HepG2 (cell line): ENCODE data around the gene SMIM14. TPM values are rescaled to one million over a fixed set of nuclear protein-coding genes. Genes with fewer than 3 reads are reported as not detected.

Source experiments
- ATAC-seq: fragments of 200-7000 bp; cut with Tn5 transposase; 3 replicates; pipeline ENCODE4 v1.9.1; 2020; ENCODE audit warnings: mild to moderate bottlenecking, moderate library complexity
- BruUV-seq: library from RNA; stranded (reverse); fragments of 400-500 nt; replicated peaks from 2 replicates; lab custom pipeline; 2021; lab: Mats Ljungman, UMichigan
- CTCF ChIA-PET: fragments of 300-600 bp; formaldehyde crosslinking; extraction: SDS; loops from one replicate; lab custom pipeline; 2021; ENCODE audit warnings: low total read pairs, inconsistent platforms, low intra/inter-chr PET ratio; lab: Yijun Ruan, JAX
- POLR2A ChIA-PET: fragments of 350-600 bp; sonication (Branson Sonifier 250); formaldehyde crosslinking; loops from one replicate; lab custom pipeline; 2020; ENCODE audit warnings: antibody characterized with exemption, inconsistent platforms; lab: Yijun Ruan, JAX
- DNase-seq: peaks from one replicate; pipeline ENCODE4 v3.0.0-alpha.2; 2015; ENCODE audit warnings: low spot score
- FAIRE-seq: peaks from 3 replicates; lab custom pipeline; 2011; peaks lifted over from hg19 to GRCh38; lab: Jason Lieb, UNC
- H2AFZ ChIP-seq: one replicate; pipeline ENCODE4 v1.6.1; 2011; ENCODE audit warnings: low read length, inconsistent platforms
- H3K27ac ChIP-seq: fragments of 300-600 bp; 3 replicates; pipeline ENCODE4 v1.8.0; 2011; ENCODE audit warnings: mixed run types, mild to moderate bottlenecking, mixed read lengths, low read length, inconsistent platforms; ENCODE audit not compliant: insufficient read depth; ENCODE audit errors: extremely low read length
- H3K27me3 ChIP-seq, 2 experiments: fragments of 200-600 bp in 1 of 2; 2 replicates in 1 of 2; 3 replicates in 1 of 2; pipeline versions ENCODE4 v1.6.0 to v1.8.0; 2011; ENCODE audit warnings: low read length in 2 of 2, mild to moderate bottlenecking in 2 of 2, moderate library complexity in 2 of 2, inconsistent platforms in 1 of 2; ENCODE audit not compliant: insufficient read depth in 2 of 2, control insufficient read depth in 1 of 2
- H3K36me3 ChIP-seq, 2 experiments: fragments of 200-600 bp in 1 of 2; replicated peaks in 1 of 2; 2 replicates in 1 of 2; 3 replicates in 1 of 2; pipeline versions ENCODE4 v1.5.1 to v1.8.0; 2011; ENCODE audit warnings: low read length in 2 of 2, inconsistent platforms in 1 of 2; ENCODE audit not compliant: insufficient read depth in 2 of 2, control insufficient read depth in 1 of 2
- H3K4me1 ChIP-seq: 2 replicates; pipeline ENCODE4 v1.5.1; 2012; ENCODE audit warnings: low read length, inconsistent platforms; ENCODE audit not compliant: insufficient read depth
- H3K4me2 ChIP-seq: 2 replicates; pipeline ENCODE4 v1.6.0; 2011; ENCODE audit warnings: low read depth, low read length, inconsistent platforms
- H3K4me3 ChIP-seq, 3 experiments: fragments of 200-600 bp in 1 of 3; sonication (generic), shearing (Covaris generic) in 1 of 3; replicated peaks in 1 of 3; 2 replicates each; pipeline ENCODE4 v1.5.1; 2011 to 2016; ENCODE audit warnings: low read length in 3 of 3, inconsistent platforms in 2 of 3, low read depth in 2 of 3, mild to moderate bottlenecking in 2 of 3, control low read depth in 1 of 3, mixed read lengths in 1 of 3; ENCODE audit not compliant: insufficient read depth in 1 of 3
- H3K79me2 ChIP-seq: one replicate; pipeline ENCODE4 v1.6.1; 2011; ENCODE audit warnings: low read length, inconsistent platforms; ENCODE audit not compliant: insufficient read depth
- H3K9ac ChIP-seq: 2 replicates; pipeline ENCODE4 v1.6.0; 2011; ENCODE audit warnings: mild to moderate bottlenecking, low read depth, low read length, inconsistent platforms; ENCODE audit not compliant: insufficient read depth
- H3K9me3 ChIP-seq: 2 replicates; pipeline ENCODE4 v1.5.1; 2012; ENCODE audit warnings: mild to moderate bottlenecking, low read length
- H4K20me1 ChIP-seq: 2 replicates; pipeline ENCODE4 v1.6.0; 2011; ENCODE audit warnings: inconsistent platforms, mild to moderate bottlenecking, low read length, moderate library complexity; ENCODE audit not compliant: insufficient read depth
- ARID5B ChIP-seq: IDR thresholded peaks from 2 replicates; pipeline ENCODE4 v1.4.0; 2020; ENCODE audit warnings: mild to moderate bottlenecking, missing genetic modification reagents
- ATF3 ChIP-seq: sonication (generic); formaldehyde crosslinking; IDR thresholded peaks from 2 replicates; pipeline ENCODE4 v1.4.0; 2020; ENCODE audit warnings: missing genetic modification reagents
- EP300 ChIP-seq, 3 experiments: sonication (generic) in 1 of 3; formaldehyde crosslinking in 1 of 3; IDR thresholded peaks; 2 replicates each; pipeline versions ENCODE4 v1.5.1 to v1.6.1; 2011 to 2020; ENCODE audit warnings: low read depth in 2 of 3, low read length in 2 of 3, borderline replicate concordance in 1 of 3, improper control_type of control experiment in 1 of 3, mild to moderate bottlenecking in 1 of 3, missing genetic modification reagents in 1 of 3, moderate library complexity in 1 of 3
- FOXA3 ChIP-seq: IDR thresholded peaks from 2 replicates; pipeline ENCODE4 v1.6.1; 2016; ENCODE audit warnings: missing genetic modification reagents, missing compliant biosample characterization
- RXRB ChIP-seq: IDR thresholded peaks from 2 replicates; pipeline ENCODE4 v1.6.1; 2016; ENCODE audit warnings: borderline replicate concordance, missing genetic modification reagents, missing compliant biosample characterization
- TBL1XR1 ChIP-seq: fragments of 150-350 bp; IDR thresholded peaks from 2 replicates; pipeline ENCODE4 v1.6.1; 2014; ENCODE audit warnings: borderline replicate concordance, low read length; ENCODE audit not compliant: partially characterized antibody
- ZNF234 ChIP-seq: sonication (generic); formaldehyde crosslinking; conservative IDR thresholded peaks from 2 replicates; pipeline ENCODE4 v1.5.1; 2020; ENCODE audit warnings: mild to moderate bottlenecking, missing genetic modification reagents
- ZNF552 ChIP-seq: sonication (generic); formaldehyde crosslinking; IDR thresholded peaks from 2 replicates; pipeline ENCODE4 v1.9.0; 2022; ENCODE audit warnings: missing genetic modification reagents, mild to moderate bottlenecking, borderline replicate concordance
- ZNF800 ChIP-seq: sonication (generic); formaldehyde crosslinking; IDR thresholded peaks from 2 replicates; pipeline ENCODE4 v1.4.0; 2020; ENCODE audit warnings: missing genetic modification reagents
- WGBS: methylation state at CpG from one replicate; pipeline ENCODE4 v1.1.6; 2017; ENCODE audit warnings: low lambda C conversion rate; 5-methylcytosine and 5-hydroxymethylcytosine counted together
- in situ Hi-C: cut with HindIII; loops from 2 replicates; pipeline ENCODE4 v1.10.0; 2017; ENCODE audit warnings: low pct_unique_long_range_greater_than_20kb; ENCODE audit not compliant: extremely low pct_ligation_motif_present
- intact Hi-C: fragments of 100-400 bp; cut with micrococcal nuclease; formaldehyde crosslinking; loops from one replicate; pipeline ENCODE4 v1.10.0; 2022; ENCODE audit not compliant: unreplicated experiment
- polyA plus RNA-seq, 8 experiments: library from polyadenylated mRNA; depleted of rRNA in 3 of 8; stranded (reverse) in 7 of 8; unstranded in 1 of 8; fragments of >200 nt; fragmentation: Illumina TruSeq in 4 of 8; extraction: Trizol in 4 of 8; gene quantifications; 2 replicates each; pipeline versions ENCODE4 v1.2.1 to v1.2.3, GENCODE V29; 2011 to 2016; ENCODE audit warnings: low read depth in 4 of 8, missing spikeins in 1 of 8, mixed read lengths in 1 of 8; ENCODE audit not compliant: insufficient read depth in 1 of 8
- total RNA-seq, 5 experiments: library from RNA; depleted of rRNA; stranded (reverse); fragments of >200 nt; fragmentation: Illumina TruSeq; extraction: Trizol; gene quantifications; 2 replicates each; pipeline ENCODE4 v1.2.3, GENCODE V29; 2016; ENCODE audit warnings: low read depth in 1 of 5

The SMIM14 gene
- total and polyA plus RNA-seq, 2 of the 13 experiments (the other 11 are each of a cell fraction or from before 2014, with no cell fraction given) = 16.3 to 28.1 TPM

GRCh38 chr4:39620551-39621313 is 17.9 kb downstream of the SMIM14 start:
- DNase-seq = no peak
- ChIA-PET CTCF (no interaction called here), POLR2A (interaction anchor here (1.0 to 1.3 kb wide), 2 partner anchors 11 to 18 kb away, joined by 3 to 4 read pairs; partner anchors contain the start of gene SMIM14)
- H3K4me2 ChIP-seq = no peak overlapping the region
- no peak overlapping the region for H3K4me3 ChIP-seq
- BruUV-seq = TSS peak; percentile 18
- H3K27ac ChIP-seq = peak overlapping the region; percentile 49
- intact Hi-C loops (loop anchor here (10.0 kb wide), 1 partner anchor 46 kb away; no protein-coding TSS in a partner anchor), in situ Hi-C loops (no loop called here)
- H2AFZ ChIP-seq = no peak overlapping the region
- H3K79me2 ChIP-seq = no peaks in the 10 kb centered on the region
- ATAC-seq = no peak
- no peaks in the 10 kb centered on the region for H3K9me3 ChIP-seq
- H3K9ac ChIP-seq = no peak overlapping the region
- H3K27me3 ChIP-seq = no peaks in the 10 kb centered on the region
- WGBS = 83% methylated on average over 4 of the region's 4 CpGs
- H4K20me1 ChIP-seq = no peaks in the 10 kb centered on the region
- FAIRE-seq = no peak
- peaks cover 65% of the 10 kb centered on the region for H3K4me1 ChIP-seq
- no peak for TF ChIP-seq TBL1XR1
- no peaks in the 10 kb centered on the region for H3K36me3 ChIP-seq

GRCh38 chr4:39617534-39617933 is 21.1 kb downstream of the SMIM14 start:
- POLR2A ChIA-PET = interaction anchor here (1.3 kb wide), 1 partner anchor 90 kb away, joined by 4 read pairs; the partner anchor contains the start of gene UGDH
- Histone ChIP-seq H3K4me1 (peaks cover 85% of the 10 kb centered on the region), H3K27me3 (no peaks in the 10 kb centered on the region), H3K36me3 (no peaks in the 10 kb centered on the region), H3K9ac (no peak overlapping the region), H3K27ac (peak overlapping the region; percentile 28), H3K9me3 (no peaks in the 10 kb centered on the region), H3K4me2 (no peak overlapping the region), H2AFZ (no peak overlapping the region), H4K20me1 (no peaks in the 10 kb centered on the region), H3K4me3 (no peak overlapping the region), H3K79me2 (no peaks in the 10 kb centered on the region)
- BruUV-seq = no TSS peak
- intact Hi-C loops = no loop called here
- CTCF ChIA-PET = no interaction called here
- ATAC-seq (no peak; the same call in 2 of the 3 replicates), DNase-seq (no peak), FAIRE-seq (no peak)
- WGBS = 62% methylated on average over 2 of the region's 2 CpGs
- in situ Hi-C loops = no loop called here
- TF ChIP-seq EP300 (IDR thresholded peaks at IDR 0.05; ENCODE audit: low read depth in 2 of 2, low read length in 2 of 2) (peak in 1 of 2 experiments; percentile 14; a peak in 1 of 4 replicates), EP300 (CRISPR knock-in tag; IDR thresholded peaks at IDR 0.05; ENCODE audit: borderline replicate concordance) (no peak), ZNF234 (CRISPR knock-in tag) (no peak), ZNF552 (CRISPR knock-in tag) (no peak), FOXA3 (0 out of 2 replicates have a peak, but pooled peaks have one; percentile 25), ZNF800 (no peak), ARID5B (CRISPR knock-in tag) (peak; percentile 13; the same call in 1 of the 2 replicates), ATF3 (CRISPR knock-in tag) (no peak), RXRB (CRISPR knock-in tag) (peak; percentile 72; the same call in 1 of the 2 replicates)
